Ishikawa (cell line): Measurements from ENCODE around the gene DSTYK.

Experiments used
- CEBPB ChIP-seq: IDR thresholded peaks from 2 replicates; pipeline ENCODE4 v1.6.1; 2012
- EGR1 ChIP-seq: IDR thresholded peaks from 2 replicates; pipeline ENCODE4 v1.6.1; 2012
- EP300 ChIP-seq: IDR thresholded peaks from 2 replicates; pipeline ENCODE4 v1.6.1; 2012; ENCODE audit warnings: borderline replicate concordance
- RAD21 ChIP-seq: IDR thresholded peaks from 2 replicates; pipeline ENCODE4 v1.6.1; 2012; ENCODE audit warnings: low read depth
- YY1 ChIP-seq: IDR thresholded peaks from 2 replicates; pipeline ENCODE4 v1.6.1; 2012; ENCODE audit warnings: low read depth
- TF ChIP-seq, protein P1 (sequence below): IDR thresholded peaks from 2 replicates; pipeline ENCODE4 v1.6.1; 2012; ENCODE audit warnings: low read depth, mild to moderate bottlenecking
- TF ChIP-seq, protein P2 (sequence below): IDR thresholded peaks from 2 replicates; pipeline ENCODE4 v1.6.1; 2012

DNA sequence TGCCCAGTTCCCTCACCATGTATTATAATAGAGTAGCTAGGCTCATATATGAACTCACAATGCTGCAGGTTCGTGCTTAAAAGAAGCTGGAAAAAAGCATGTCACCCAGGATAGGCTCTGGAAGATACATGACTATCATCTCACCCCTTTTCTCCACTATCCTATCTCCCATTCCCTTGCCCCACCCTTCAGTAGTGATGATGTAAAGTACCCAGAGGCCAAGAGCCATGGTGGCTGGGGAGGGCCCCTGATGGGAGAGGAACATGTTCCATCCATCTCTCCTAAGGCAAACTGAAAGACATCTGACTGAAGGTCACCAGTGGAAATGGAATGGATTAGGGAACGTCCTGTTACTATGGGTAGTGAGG is 69.4 kb downstream of the DSTYK start:
- TF ChIP-seq, protein P1, sequence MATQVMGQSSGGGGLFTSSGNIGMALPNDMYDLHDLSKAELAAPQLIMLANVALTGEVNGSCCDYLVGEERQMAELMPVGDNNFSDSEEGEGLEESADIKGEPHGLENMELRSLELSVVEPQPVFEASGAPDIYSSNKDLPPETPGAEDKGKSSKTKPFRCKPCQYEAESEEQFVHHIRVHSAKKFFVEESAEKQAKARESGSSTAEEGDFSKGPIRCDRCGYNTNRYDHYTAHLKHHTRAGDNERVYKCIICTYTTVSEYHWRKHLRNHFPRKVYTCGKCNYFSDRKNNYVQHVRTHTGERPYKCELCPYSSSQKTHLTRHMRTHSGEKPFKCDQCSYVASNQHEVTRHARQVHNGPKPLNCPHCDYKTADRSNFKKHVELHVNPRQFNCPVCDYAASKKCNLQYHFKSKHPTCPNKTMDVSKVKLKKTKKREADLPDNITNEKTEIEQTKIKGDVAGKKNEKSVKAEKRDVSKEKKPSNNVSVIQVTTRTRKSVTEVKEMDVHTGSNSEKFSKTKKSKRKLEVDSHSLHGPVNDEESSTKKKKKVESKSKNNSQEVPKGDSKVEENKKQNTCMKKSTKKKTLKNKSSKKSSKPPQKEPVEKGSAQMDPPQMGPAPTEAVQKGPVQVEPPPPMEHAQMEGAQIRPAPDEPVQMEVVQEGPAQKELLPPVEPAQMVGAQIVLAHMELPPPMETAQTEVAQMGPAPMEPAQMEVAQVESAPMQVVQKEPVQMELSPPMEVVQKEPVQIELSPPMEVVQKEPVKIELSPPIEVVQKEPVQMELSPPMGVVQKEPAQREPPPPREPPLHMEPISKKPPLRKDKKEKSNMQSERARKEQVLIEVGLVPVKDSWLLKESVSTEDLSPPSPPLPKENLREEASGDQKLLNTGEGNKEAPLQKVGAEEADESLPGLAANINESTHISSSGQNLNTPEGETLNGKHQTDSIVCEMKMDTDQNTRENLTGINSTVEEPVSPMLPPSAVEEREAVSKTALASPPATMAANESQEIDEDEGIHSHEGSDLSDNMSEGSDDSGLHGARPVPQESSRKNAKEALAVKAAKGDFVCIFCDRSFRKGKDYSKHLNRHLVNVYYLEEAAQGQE: no peak
- no peak for TF ChIP-seq RAD21
- no peak for TF ChIP-seq EGR1
- no peak for TF ChIP-seq CEBPB
- no peak for TF ChIP-seq EP300
- TF ChIP-seq, protein P2, sequence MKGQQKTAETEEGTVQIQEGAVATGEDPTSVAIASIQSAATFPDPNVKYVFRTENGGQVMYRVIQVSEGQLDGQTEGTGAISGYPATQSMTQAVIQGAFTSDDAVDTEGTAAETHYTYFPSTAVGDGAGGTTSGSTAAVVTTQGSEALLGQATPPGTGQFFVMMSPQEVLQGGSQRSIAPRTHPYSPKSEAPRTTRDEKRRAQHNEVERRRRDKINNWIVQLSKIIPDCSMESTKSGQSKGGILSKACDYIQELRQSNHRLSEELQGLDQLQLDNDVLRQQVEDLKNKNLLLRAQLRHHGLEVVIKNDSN: no peak
- TF ChIP-seq YY1: no peak
